HCT116 (cell line): ENCODE measurements around the gene COMTD1. TPM values are rescaled to one million over a fixed set of nuclear protein-coding genes. Genes with fewer than 3 reads are reported as not detected.

Experiments used
- ATAC-seq: fragments of 200-7000 bp; cut with Tn5 transposase; 2 replicates; pipeline ENCODE4 v1.9.1; 2020; ENCODE audit warnings: mild to moderate bottlenecking, moderate library complexity
- BruUV-seq: library from RNA; stranded (reverse); fragments of 400-500 nt; replicated peaks from 2 replicates; lab custom pipeline; 2021; lab: Mats Ljungman, UMichigan
- CTCF ChIA-PET: fragments of 300-600 bp; sonication (Branson Sonifier 250); formaldehyde crosslinking; loops from one replicate; lab custom pipeline; 2021; ENCODE audit warnings: antibody characterized with exemption; lab: Charles Lee
- POLR2A ChIA-PET: fragments of 300-600, 350-600 bp; sonication (Branson Sonifier 250); formaldehyde crosslinking; loops from one replicate; lab custom pipeline; 2021; ENCODE audit warnings: antibody characterized with exemption; lab: Charles Lee
- RAD21 ChIA-PET, 2 experiments: fragments of 300-600 bp; sonication (Branson Sonifier 250); formaldehyde crosslinking; loops; one replicate each; lab custom pipeline; 2023; ENCODE audit warnings: low total read pairs in 2 of 2; ENCODE audit not compliant: uncharacterized antibody in 2 of 2, unreplicated experiment in 2 of 2, low non-redundant PET in 1 of 2; lab: Charles Lee
- DNase-seq: peaks from one replicate; pipeline ENCODE4 v3.0.0-alpha.2; 2010; ENCODE audit warnings: low read depth, low spot score
- H2AFZ ChIP-seq: fragments of 200-600 bp; shearing (Covaris generic), sonication (generic); 2 replicates; pipeline ENCODE4 v1.6.1; 2017; ENCODE audit warnings: low read depth, mixed run types, mixed read lengths, antibody characterized with exemption, low read length; ENCODE audit not compliant: poor library complexity, severe bottlenecking
- H3K27ac ChIP-seq: 2 replicates; pipeline ENCODE4 v1.5.1; 2012; ENCODE audit warnings: low read depth, low read length
- H3K27me3 ChIP-seq: fragments of 200-600 bp; sonication (generic); 2 replicates; pipeline ENCODE4 v1.6.1; 2016; ENCODE audit warnings: mixed run types, low read length, mixed read lengths; ENCODE audit not compliant: insufficient read depth
- H3K36me3 ChIP-seq, 2 experiments: fragments of 200-500 bp in 1 of 2; fragments of 200-600 bp in 1 of 2; sonication (Bioruptor generic) in 1 of 2; sonication (generic) in 1 of 2; 2 replicates each; pipeline versions ENCODE4 v1.5.1 to v1.6.1; 2014 to 2016; ENCODE audit warnings: low read length in 2 of 2, inconsistent platforms in 1 of 2, mixed read lengths in 1 of 2, mixed run types in 1 of 2; ENCODE audit not compliant: insufficient read depth in 2 of 2, control insufficient read depth in 1 of 2
- H3K4me1 ChIP-seq, 2 experiments: fragments of 200-600 bp in 1 of 2; sonication (generic) in 1 of 2; 2 replicates each; pipeline versions ENCODE4 v1.5.1 to v1.6.1; 2012 to 2017; ENCODE audit warnings: low read length in 2 of 2, inconsistent platforms in 1 of 2, mild to moderate bottlenecking in 1 of 2, mixed read lengths in 1 of 2, mixed run types in 1 of 2, moderate library complexity in 1 of 2; ENCODE audit not compliant: insufficient read depth in 2 of 2, control insufficient read depth in 1 of 2
- H3K4me2 ChIP-seq: fragments of 200-600 bp; sonication (generic); 2 replicates; pipeline ENCODE4 v1.6.1; 2017; ENCODE audit warnings: mixed run types, low read length, mixed read lengths
- H3K4me3 ChIP-seq, 2 experiments: fragments of 200-600 bp in 1 of 2; sonication (generic) in 1 of 2; replicated peaks in 1 of 2; 2 replicates each; pipeline ENCODE4 v1.5.1; 2011 to 2016; ENCODE audit warnings: low read length in 2 of 2, control low read depth in 1 of 2, low read depth in 1 of 2, mild to moderate bottlenecking in 1 of 2, mixed read lengths in 1 of 2, mixed run types in 1 of 2
- H3K79me2 ChIP-seq: fragments of 200-600 bp; sonication (generic); 2 replicates; pipeline ENCODE4 v1.6.1; 2017; ENCODE audit warnings: mild to moderate bottlenecking, mixed run types, low read length, moderate library complexity, mixed read lengths; ENCODE audit not compliant: insufficient read depth
- H3K9ac ChIP-seq: fragments of 200-600 bp; sonication (generic); 2 replicates; pipeline ENCODE4 v1.6.1; 2016; ENCODE audit warnings: low read length, mixed read lengths
- H3K9me2 ChIP-seq: fragments of 200-600 bp; sonication (generic), shearing (Covaris generic); 2 replicates; pipeline ENCODE4 v1.6.1; 2017; ENCODE audit warnings: mixed run types, mild to moderate bottlenecking, moderate library complexity; ENCODE audit not compliant: insufficient read depth
- H3K9me3 ChIP-seq, 2 experiments: fragments of 200-500 bp in 1 of 2; fragments of 200-600 bp in 1 of 2; sonication (Bioruptor generic) in 1 of 2; sonication (generic) in 1 of 2; 2 replicates each; pipeline ENCODE4 v1.6.1; 2014 to 2017; ENCODE audit warnings: low read length in 2 of 2, mixed read lengths in 2 of 2, inconsistent platforms in 1 of 2, low read depth in 1 of 2, mild to moderate bottlenecking in 1 of 2, mixed run types in 1 of 2, moderate library complexity in 1 of 2; ENCODE audit not compliant: control insufficient read depth in 1 of 2, insufficient read depth in 1 of 2
- H4K20me1 ChIP-seq: fragments of 200-600 bp; sonication (generic), shearing (Covaris generic); 2 replicates; pipeline ENCODE4 v1.6.1; 2017; ENCODE audit warnings: mixed run types, mild to moderate bottlenecking, moderate library complexity; ENCODE audit not compliant: insufficient read depth
- ATF3 ChIP-seq: IDR thresholded peaks from 2 replicates; pipeline ENCODE4 v1.6.1; 2012
- CEBPB ChIP-seq: IDR thresholded peaks from 2 replicates; pipeline ENCODE4 v1.6.1; 2012; ENCODE audit warnings: low read depth
- EGR1 ChIP-seq: IDR thresholded peaks from 2 replicates; pipeline ENCODE4 v1.6.1; 2012; ENCODE audit warnings: low read depth
- ELF1 ChIP-seq: IDR thresholded peaks from 2 replicates; pipeline ENCODE4 v1.6.1; 2012; ENCODE audit warnings: low read depth, borderline replicate concordance
- EZH2phosphoT487 ChIP-seq: fragments of 200-600 bp; IDR thresholded peaks from 2 replicates; pipeline ENCODE4 v1.6.1; 2018; ENCODE audit warnings: antibody characterized with exemption, borderline replicate concordance
- JUND ChIP-seq: IDR thresholded peaks from 2 replicates; pipeline ENCODE4 v1.6.1; 2012
- MAX ChIP-seq: IDR thresholded peaks from 2 replicates; pipeline ENCODE4 v1.6.1; 2012
- POLR2AphosphoS5 ChIP-seq: IDR thresholded peaks from 2 replicates; pipeline ENCODE4 v1.6.1; 2011; ENCODE audit warnings: mild to moderate bottlenecking, low read depth, low read length, moderate library complexity
- RAD21 ChIP-seq: IDR thresholded peaks from 2 replicates; pipeline ENCODE4 v1.6.1; 2012; ENCODE audit warnings: low read depth, mild to moderate bottlenecking
- REST ChIP-seq: IDR thresholded peaks from 2 replicates; pipeline ENCODE4 v1.6.1; 2012; ENCODE audit warnings: low read depth
- SIN3A ChIP-seq: IDR thresholded peaks from 2 replicates; pipeline ENCODE4 v1.6.1; 2012; ENCODE audit warnings: low read depth
- SRF ChIP-seq: IDR thresholded peaks from 2 replicates; pipeline ENCODE4 v1.6.1; 2012; ENCODE audit warnings: low read depth
- TCF7L2 ChIP-seq: IDR thresholded peaks from 2 replicates; pipeline ENCODE4 v1.7.0; 2011; ENCODE audit warnings: borderline replicate concordance, inconsistent platforms; ENCODE audit not compliant: insufficient read depth, insufficient read length; ENCODE audit errors: extremely low read depth
- YY1 ChIP-seq: IDR thresholded peaks from 2 replicates; pipeline ENCODE4 v1.6.1; 2011; ENCODE audit warnings: low read length, low read depth, moderate library complexity, mild to moderate bottlenecking; ENCODE audit not compliant: insufficient replicate concordance; ENCODE audit errors: extremely low read depth
- ZBTB33 ChIP-seq: IDR thresholded peaks from 2 replicates; pipeline ENCODE4 v1.6.1; 2011; ENCODE audit warnings: mild to moderate bottlenecking, low read length, moderate library complexity; ENCODE audit not compliant: insufficient replicate concordance; ENCODE audit errors: extremely low read depth
- ZFX ChIP-seq: fragments of 450-650 bp; IDR thresholded peaks from 2 replicates; pipeline ENCODE4 v1.6.1; 2017
- ZNF274 ChIP-seq: fragments of 200-500 bp; sonication (Bioruptor generic); IDR thresholded peaks from 2 replicates; pipeline ENCODE4 v1.6.1; 2014; ENCODE audit warnings: mild to moderate bottlenecking, low read depth, low read length, inconsistent platforms
- intact Hi-C: fragments of 100-400 bp; cut with micrococcal nuclease; formaldehyde crosslinking; loops from 2 replicates; pipeline ENCODE4 v1.10.0; 2022
- total RNA-seq: library from RNA; stranded (reverse); gene quantifications from one replicate; pipeline ENCODE4 v1.2.1, GENCODE V29; 2021; ENCODE audit not compliant: unreplicated experiment

The COMTD1 gene
- total RNA-seq, 1 experiment from 2014 or later, result 35.1 TPM

- Histone ChIP-seq H2AFZ (no peak overlapping the region), H4K20me1 (no peaks in the 10 kb centered on the region), H3K9me2 (no peaks in the 10 kb centered on the region), H3K36me3 (no peaks in the 10 kb centered on the region), H3K4me3 (no peak overlapping the region), H3K27ac (no peak overlapping the region), H3K27me3 (no peaks in the 10 kb centered on the region), H3K9ac (no peak overlapping the region), H3K79me2 (no peaks in the 10 kb centered on the region), H3K4me1 (peaks cover 0 to 11% of the 10 kb centered on the region in 2 experiments; a peak in 1 of 4 replicates), H3K4me2 (no peak overlapping the region), H3K9me3 (no peaks in the 10 kb centered on the region; a peak in 1 of 4 replicates)
- intact Hi-C loops, result no loop called here
- TF ChIP-seq EZH2phosphoT487 (no peak), REST (no peak), CEBPB (no peak), SIN3A (no peak), JUND (no peak), RAD21 (no peak), MAX (no peak), POLR2AphosphoS5 (no peak), ATF3 (no peak), EGR1 (no peak), SRF (no peak), YY1 (no peak), ZBTB33 (no peak), ZNF274 (no peak), ELF1 (no peak), TCF7L2 (no peak), ZFX (no peak)
- ATAC-seq (no peak), DNase-seq (no peak)
- CTCF ChIA-PET, result no interaction called here
- POLR2A ChIA-PET, result no interaction called here
- RAD21 ChIA-PET, result no interaction called here
- BruUV-seq, result no TSS peak
These were observed 17.8 kb upstream of the COMTD1 start for GRCh38 chr10:75253281-75254220.
